ENCODE results near the gene DSCAML1. TPM values are rescaled to one million over a fixed set of nuclear protein-coding genes. Genes with fewer than 3 reads are reported as not detected.

DSCAML1 gene
- total RNA-seq, 1 experiment from 2014 or later = 0.15 TPM

DNA sequence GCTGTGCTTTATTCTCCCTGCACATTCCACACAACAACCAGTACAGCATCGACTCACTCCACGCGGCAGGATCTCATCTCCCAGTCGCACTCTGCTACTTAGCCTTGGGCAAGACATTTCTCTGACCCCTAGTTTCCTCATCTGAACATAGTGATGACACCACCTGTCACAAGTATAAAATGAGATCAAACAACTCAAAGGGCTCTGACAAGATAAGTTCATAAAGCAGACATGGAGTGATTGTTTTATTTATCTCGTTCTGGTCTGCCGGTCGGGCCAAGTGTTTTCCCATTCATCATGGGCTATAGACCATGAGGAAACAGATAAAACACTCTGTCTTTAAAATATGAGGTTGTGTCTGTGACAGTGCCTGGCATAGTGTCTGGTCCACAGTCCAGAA, 35.0 kb downstream of the DSCAML1 start:
- Histone ChIP-seq H2BK5ac (ENCODE audit: insufficient read length, low read length) (no peak overlapping the region), H3K14ac (ENCODE audit: insufficient read depth, low read length) (no peak overlapping the region), H3T11ph (ENCODE audit: low read length) (no peak overlapping the region), H3K56ac (ENCODE audit: insufficient read length, low read depth, low read length) (no peak overlapping the region), H2BK12ac (ENCODE audit: insufficient read length, low read depth, low read length) (no peak overlapping the region), H4K20me1 (ENCODE audit: control insufficient read depth, insufficient read depth, insufficient read length) (no peaks in the 10 kb centered on the region), H2BK15ac (ENCODE audit: low read depth, low read length) (no peak overlapping the region), H3K18ac (ENCODE audit: insufficient read length, low read depth, low read length) (no peak overlapping the region), H3K27ac (ENCODE audit: insufficient read length, low read depth, low read length) (no peak overlapping the region), H3K79me2 (ENCODE audit: insufficient read depth, low read length) (no peaks in the 10 kb centered on the region), H4K5ac (ENCODE audit: insufficient read length, low read depth, low read length) (no peak overlapping the region), H3K23ac (ENCODE audit: insufficient read length, low read depth, low read length) (no peak overlapping the region), H3K4me2 (ENCODE audit: insufficient read depth, insufficient read length, low read length) (no peak overlapping the region), H2AFZ (ENCODE audit: low read length) (no peak overlapping the region), H3K27me3 (ENCODE audit: insufficient read depth, low read length) (no peaks in the 10 kb centered on the region), H4K91ac (ENCODE audit: insufficient read length, low read depth, low read length) (no peak overlapping the region), H3K4me1 (ENCODE audit: insufficient read depth, low read length) (no peaks in the 10 kb centered on the region; the same call in 1 of the 2 replicates), H2BK120ac (ENCODE audit: low read depth, low read length, poor library complexity, severe bottlenecking) (no peak overlapping the region), H4K8ac (replicated peaks; ENCODE audit: insufficient read length, low read depth, low read length) (no peak overlapping the region), H3K23me2 (ENCODE audit: insufficient read length, low read depth, low read length, poor library complexity, severe bottlenecking) (no peaks in the 10 kb centered on the region), H2AK5ac (ENCODE audit: insufficient read length, low read length) (no peak overlapping the region), H3K9me3 (ENCODE audit: control insufficient read depth, low read depth, low read length) (no peaks in the 10 kb centered on the region), H3K79me1 (ENCODE audit: insufficient read depth, low read depth, low read length, poor library complexity, severe bottlenecking) (no peaks in the 10 kb centered on the region), H2BK20ac (ENCODE audit: low read depth, low read length, poor library complexity, severe bottlenecking) (no peak overlapping the region), H3K4ac (ENCODE audit: low read depth, low read length) (no peak overlapping the region), H3K9ac (ENCODE audit: extremely low read depth, insufficient read length, low read length) (no peak overlapping the region)
- DNase-seq = no peak
- H3K36me3 Mint-ChIP-seq (ENCODE audit: insufficient read depth in 1 of 3, low read depth in 3 of 3) = no peaks in the 10 kb centered on the region
- peaks cover 10% of the 10 kb centered on the region for H3K27me3 Mint-ChIP-seq (ENCODE audit: low read depth)
- WGBS (ENCODE audit: extremely low coverage, insufficient read length, low lambda C conversion rate) = no CpG with 5 or more reads among the region's 7 CpGs
- TF ChIP-seq, protein P1, sequence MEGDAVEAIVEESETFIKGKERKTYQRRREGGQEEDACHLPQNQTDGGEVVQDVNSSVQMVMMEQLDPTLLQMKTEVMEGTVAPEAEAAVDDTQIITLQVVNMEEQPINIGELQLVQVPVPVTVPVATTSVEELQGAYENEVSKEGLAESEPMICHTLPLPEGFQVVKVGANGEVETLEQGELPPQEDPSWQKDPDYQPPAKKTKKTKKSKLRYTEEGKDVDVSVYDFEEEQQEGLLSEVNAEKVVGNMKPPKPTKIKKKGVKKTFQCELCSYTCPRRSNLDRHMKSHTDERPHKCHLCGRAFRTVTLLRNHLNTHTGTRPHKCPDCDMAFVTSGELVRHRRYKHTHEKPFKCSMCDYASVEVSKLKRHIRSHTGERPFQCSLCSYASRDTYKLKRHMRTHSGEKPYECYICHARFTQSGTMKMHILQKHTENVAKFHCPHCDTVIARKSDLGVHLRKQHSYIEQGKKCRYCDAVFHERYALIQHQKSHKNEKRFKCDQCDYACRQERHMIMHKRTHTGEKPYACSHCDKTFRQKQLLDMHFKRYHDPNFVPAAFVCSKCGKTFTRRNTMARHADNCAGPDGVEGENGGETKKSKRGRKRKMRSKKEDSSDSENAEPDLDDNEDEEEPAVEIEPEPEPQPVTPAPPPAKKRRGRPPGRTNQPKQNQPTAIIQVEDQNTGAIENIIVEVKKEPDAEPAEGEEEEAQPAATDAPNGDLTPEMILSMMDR (conservative IDR thresholded peaks at IDR 0.05) = no peak
- no peaks in the 10 kb centered on the region for H3K9me3 Mint-ChIP-seq
- peaks cover 26 to 31% of the 10 kb centered on the region in 2 experiments for H3K4me1 Mint-ChIP-seq
- no peak overlapping the region for H3K27ac Mint-ChIP-seq
- H3K4me3 Mint-ChIP-seq = no peak overlapping the region

Data from H9 (cell line).